Stimulated activated CD4-positive, alpha-beta T cell treated with anti-CD3 and anti-CD28 coated beads, Interleukin-2, amount 100 ng/mL, for 24 hours (primary cell): ENCODE data around the gene MINDY1.

ENCODE experiments used
- DNase-seq, 2 donors: peaks; one replicate each; pipeline ENCODE4 v3.0.0-alpha.2; 2020

MINDY1 gene

DNA sequence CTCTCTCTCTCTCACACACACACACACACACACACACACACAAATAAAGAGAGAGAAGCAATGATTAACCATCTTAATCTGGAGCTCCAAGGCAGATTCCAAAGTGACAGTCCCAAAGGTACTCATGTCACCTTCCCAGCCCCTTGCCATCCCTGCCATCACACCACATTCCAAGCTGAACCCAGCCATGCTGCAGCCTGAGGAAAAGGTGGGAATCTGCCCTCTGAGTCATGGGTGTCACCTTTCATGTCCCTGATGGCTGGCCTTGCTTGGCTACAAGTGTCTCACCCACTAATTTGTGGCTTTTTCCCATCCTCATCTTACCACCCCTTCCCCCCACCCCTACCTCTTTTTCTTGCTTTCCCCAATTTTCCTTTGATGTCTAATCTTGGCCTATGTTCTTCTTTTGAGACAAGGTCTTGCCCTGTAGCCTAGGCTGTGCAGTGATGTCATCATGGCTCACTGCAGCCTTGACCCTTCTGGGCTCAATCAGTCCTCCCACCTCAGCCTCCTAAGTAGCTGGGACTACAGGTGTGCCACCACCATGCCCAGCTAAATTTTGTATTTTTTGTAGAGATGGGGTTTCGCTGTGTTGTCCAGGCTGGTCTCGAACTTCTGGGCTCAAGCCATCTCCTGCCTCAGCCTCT, 21.4 kb downstream of the MINDY1 start:
- no peak for DNase-seq

DNA sequence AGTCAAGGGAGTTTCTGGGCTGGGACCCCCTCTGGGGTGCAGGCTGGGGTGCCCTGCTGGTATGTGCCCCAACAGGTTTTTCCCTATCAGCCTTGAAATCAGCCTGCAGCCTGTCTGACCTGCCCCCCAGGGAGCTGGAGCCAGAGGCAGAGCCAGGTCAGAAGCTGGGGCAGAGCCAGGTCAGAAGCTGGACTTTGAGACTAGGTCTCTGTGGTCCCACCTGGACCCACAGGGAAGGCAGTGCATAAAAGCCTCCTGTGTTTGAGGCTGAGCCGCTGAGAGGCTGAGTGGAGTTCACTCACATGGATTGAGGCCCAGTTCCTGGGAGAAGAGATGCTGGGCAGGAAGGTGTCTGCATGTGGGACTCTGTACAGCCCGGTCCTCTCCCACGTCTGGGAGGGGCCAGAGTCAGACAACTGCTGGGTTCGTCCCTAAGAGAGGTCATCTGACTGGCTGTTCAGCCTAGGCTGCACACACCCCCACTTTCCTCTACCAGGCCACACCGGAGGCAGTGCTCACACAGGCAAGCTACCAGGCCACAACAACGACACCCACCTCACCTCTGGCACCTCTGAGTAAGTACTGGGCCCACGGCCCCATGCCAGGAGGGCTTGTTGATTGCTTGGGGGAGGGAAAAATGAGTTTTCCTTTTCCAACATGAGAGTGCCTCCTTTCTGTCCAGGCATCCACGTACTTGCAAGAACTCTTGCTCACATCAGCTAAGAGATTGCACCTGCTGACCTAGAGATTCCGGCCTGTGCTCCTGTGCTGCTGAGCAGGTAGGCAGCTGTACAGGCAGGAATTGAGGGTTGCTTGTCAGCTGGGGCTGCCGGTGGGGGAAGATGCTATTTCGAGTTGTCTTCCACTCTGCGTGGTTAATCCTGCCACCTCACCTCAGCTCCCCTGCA, 24.6 kb downstream of the MINDY1 start, which contains the start of gene ANXA9:
ANXA9 (plus strand) TSS at position 488 of the 908 bp plus-strand sequence. CDS start 814 bp downstream, outside the sequence.
- no peak for DNase-seq

DNA sequence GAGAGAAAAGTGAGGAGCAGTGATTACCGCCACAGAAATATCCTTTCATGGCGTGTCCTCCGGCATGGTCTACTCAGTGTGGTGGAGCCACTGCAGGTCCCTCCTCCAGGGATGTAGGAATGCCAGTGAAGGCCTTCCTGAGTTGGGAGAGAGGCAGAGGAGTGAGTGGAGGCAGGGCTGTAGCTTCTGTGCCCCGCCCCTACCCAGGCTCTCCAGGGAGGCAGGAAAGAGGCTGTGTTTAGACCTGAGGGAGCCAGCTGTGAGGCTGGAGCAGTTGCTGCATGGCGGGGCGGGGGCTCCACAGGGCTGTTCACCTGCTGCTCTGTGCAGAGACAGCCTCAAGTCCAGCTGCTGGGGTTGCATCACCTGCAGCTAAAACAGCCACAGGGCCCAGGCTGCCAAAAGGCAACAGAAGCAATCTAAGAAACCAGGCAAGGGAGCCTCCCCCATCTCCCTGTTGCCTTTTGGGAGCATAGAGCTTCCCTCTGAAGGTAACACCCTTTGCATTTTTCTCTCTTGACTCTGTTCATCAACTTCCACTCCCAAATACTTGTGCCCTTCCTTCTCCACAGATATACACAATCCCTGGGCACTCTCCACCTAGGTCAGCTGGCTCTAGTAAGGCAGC, 25.4 kb downstream of the MINDY1 start:
- DNase-seq = no peak

DNA sequence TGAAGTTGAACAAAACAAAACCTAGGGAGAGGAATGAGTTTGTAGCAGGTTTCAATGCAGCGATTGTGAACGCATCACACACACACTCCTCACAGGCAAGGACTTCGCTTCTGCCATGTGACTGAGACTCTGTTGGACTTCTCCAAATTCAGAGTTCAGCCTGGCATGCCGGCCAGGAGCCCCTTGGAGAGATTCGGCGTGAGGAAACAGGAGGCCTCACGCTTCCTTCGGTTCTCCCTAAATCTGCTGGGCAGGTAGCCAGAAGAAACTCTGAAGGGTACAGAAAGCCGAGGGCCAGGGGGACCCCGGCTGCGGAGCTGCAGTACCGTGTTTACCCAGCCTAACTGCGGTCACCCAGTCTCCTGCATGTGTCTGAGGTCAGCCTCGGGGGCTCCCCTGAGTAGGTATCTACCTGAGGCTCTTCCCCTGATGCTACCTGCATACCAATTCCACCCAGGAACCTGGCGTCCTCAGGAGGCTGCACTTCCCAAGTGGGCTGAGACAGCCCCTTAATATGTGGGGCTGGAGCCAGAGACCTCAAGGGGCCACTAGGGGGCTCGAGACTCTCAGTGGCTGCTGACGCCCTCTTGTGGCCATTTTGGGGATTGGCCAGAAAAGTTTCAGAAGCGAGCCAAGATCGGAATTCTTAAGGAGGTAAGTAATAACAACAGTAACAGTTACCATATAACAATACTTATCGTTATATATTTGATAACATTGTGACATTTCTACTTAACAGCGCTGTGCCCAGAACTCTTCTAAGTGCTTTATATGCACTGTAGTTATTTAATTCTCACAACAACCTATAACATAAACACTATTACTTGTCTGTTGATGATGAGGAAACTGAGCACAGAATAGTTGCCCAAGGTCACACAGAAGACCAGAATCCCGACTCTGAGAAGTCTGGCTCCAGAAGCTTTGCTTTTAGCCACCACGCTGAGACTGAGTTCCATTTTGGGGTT, 27.3 kb downstream of the MINDY1 start:
- peak; percentile 90 to 93 for DNase-seq

DNA sequence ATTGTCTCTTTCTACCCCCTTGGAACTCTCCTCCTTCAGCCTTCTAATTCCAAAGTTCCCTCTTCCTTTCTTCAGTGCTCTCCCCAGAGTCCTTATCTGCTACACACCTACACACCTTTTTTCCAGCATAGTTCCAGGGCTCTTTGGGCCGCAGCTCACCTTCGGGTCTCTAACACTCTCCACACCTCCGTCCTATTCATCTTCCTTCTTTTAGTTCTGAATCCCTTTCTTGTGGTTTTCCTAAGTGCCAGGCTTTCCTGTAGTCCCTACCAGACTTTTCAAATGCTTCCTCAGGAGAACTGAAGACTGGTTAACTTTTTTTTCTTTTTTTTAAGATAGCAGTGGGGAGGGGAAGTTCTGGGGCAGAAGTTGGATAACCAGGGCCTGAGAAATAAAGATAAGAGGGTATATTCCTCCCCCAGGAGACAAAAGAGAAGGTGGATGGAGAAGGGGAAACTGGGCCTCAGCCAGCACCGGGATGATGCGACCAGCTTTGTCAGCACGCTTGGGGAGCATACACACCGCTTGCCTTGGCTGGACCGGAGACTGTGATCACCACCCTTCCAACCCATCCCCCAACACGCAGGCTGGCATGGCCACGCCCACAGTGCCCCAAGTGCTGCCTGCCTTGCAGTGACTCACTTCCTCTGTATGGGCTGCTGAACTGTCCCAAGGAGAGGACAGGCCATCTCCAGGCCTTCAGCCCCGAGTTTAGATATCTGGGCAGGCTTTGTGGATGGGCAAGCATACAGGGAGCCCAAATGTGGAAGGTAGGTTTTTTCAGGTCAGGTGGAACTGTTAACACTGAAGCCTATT, 29.6 kb downstream of the MINDY1 start:
- DNase-seq = peak; percentile 73 to 81

DNA sequence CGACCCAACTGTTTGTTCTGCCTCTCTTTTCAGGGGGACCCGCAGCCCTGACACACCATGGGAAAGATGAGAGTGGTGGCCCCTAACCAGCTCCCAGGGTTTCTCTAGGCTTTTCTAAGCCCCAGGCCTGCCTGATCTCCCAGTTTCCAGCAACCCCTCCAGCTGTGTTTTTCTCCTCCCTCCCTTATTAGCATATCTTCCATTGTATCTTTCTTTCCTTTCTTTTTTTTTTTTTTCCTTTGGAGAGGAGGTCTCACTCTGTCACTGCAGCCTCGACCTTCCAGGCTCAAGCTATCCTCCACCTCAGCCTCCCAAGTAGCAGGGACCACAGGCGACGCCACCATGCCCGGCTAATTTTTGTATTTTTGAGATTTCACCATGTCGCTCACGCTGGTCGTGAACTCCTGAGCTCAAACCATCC, 30.3 kb downstream of the MINDY1 start:
- no peak for DNase-seq

DNA sequence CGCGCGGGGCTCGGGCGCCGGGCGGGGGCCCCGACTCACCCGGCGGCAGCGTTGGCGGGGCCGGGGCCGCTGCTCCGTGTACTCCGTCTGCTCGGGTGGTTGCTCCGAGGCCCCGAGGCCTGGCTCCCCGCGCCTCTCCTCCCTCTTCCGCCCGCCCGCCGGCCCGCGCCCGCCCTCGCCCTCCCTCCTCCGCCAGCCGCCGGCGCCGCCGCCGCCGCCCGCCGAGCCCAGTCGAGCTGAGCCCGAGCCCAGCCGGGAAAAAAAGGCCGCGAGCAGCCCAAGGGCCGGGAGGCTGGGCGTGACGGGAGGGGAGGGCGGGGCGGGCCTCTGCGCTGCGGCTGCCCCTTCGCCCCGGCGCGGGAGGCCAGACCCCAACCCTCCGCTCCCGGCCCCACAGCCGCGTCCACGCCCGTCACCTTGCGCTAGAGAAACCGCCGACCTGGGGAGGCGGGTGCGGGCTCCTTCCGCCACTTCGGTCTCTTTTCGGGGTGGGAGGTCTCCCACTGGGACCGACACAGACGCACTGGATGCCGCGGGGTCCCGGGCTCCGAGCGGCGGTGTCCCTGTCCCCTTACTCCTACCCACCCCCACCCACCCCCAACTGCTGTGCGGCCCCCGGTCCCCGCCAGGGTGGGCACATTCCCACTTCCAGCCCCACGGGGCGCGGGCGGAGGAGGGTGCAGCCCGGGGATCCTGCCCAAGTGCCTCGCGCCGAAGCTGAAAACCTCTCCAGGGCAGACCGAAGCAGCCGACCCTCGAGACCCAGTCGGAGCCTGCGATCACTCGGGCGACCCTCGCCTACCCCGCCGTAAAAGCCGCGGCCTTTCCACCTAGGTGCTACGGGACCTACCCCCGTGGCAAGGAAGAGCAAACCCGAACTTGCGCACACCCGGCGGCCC, 31.9 kb downstream of the MINDY1 start, which contains the start of gene CERS2:
CERS2 (minus strand) TSS at position 256 of the 899 bp plus-strand sequence. CDS start 5,745 bp downstream, outside the sequence.
- peak; percentile 66 to 73 for DNase-seq

DNA sequence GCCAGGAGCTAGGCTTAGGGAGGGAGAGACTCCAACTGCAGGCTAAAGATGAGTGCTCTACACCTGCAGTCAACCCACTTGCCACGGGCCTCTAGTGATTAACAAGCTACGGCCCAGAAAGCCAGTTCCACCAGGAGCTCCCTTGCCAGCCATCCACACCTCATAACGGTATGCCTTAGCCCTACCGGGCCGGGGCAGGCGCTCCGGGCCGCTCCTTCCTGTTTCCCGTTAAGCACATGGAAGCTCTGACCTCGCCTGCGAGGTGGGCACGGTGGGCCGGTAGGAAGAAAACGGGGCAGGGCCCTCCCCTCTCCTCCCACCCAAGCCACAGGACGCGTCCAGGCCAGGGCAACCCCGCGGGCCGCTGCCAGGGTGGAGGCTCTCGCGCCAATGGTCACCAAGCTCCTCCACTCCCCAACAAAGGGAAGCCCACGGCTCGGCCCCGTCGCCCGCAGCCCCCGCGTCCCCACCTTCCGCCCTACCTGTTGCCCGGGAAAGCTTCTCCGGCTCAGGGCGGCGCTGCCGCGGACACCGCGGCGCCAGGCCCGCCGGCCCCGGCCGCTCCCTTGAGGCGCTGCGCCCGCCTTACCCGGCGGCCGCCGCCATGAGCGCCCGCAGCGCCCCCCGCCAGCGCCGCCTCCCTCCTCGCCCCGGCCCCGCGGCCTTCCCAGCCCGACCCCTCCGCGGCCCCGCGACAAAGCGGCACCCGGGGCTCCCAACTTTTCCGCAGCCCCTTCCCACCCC, 32.7 kb downstream of the MINDY1 start:
- DNase-seq = peak; percentile 49 to 55

DNA sequence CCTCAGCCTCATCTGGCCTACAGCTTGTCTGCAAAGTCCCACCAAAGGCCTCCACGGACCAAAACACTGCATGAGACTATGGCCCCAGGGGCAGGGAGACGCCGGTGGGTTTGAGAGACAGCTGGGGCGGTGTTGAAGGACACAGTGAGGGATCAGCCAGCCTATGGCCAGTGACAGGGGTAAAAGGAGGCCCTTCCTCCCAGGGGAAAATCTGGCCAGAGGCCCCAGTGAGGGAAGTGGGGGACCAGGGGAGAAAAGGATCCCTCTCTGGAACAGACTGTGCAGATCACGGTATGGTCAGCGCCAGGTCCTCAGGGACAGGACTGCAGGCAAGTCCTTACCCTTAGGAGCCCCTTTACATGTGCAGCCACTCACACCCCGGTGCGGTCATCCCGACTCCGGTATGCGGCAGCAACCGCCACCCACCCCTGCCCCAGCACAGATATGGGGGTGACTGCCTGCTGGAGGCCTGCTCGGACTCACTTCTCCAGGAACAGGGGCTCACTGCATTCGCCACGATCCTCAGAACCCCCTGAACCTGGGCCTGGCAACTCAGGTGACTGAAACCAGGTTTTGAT, 33.4 kb downstream of the MINDY1 start:
- peak; percentile 37 to 38 for DNase-seq

DNA sequence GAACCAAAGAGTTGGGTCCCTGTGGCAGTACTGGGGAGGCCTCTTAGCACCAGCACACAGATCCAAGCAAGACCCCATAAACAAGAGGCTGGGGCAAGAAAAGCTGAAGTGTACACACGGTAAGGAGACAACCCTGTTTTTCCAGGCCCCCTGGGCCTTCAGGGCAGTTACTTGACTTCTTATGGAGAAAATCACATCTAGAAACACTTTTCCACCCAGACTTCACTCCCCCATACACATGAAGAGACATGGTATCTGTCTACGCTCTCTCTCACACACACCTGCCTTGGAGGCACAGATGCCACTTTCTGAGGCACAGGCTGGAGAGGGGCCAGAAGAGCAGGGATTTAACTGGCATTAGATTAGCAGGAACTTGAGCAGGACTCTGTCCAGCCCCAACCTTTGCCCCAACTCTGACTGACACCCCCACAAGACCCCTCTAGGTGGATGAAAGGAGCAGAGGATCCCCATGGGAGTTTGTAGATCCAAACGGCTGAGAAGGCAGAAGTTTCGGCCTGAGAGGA, 34.2 kb downstream of the MINDY1 start:
- no peak for DNase-seq

DNA sequence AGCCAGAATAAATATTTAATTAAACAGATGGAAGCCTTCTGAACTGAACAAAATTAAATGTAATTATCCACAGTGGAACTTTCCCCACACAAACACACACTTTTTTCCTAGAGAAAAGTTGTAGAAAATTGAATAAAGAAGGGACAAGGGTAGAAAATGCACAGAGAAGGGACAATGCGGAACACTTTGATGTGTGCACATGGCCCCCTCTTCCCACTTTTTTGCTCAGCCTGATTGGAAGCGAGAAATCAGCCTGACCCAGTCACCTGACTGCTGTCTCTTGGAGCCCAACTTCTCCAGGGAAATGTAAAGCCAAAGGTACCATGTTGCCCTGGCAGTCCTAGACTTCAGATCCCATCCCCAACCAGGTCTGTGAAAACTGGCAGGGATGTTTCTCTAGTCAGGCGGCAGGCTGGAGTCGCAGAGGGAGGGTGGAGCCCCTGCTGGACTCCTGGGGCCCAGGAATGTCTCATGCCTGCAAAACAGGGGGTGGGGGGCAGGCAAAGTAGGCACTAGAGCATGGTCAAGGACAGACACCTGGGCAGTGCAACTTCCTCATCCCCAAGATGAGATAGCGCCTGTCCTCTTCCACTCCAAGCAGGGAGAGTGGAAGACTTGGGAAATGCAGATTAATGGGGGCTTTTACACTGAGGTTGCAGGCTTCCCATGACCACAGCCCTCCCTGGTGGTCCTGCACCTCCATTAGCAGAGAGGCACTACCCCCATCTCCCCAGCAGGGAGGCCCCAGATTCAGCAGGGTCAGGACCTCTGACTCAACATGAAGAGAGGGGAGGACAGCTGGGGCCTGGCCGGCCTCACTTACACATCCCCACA, 34.9 kb downstream of the MINDY1 start:
- DNase-seq = no peak

DNA sequence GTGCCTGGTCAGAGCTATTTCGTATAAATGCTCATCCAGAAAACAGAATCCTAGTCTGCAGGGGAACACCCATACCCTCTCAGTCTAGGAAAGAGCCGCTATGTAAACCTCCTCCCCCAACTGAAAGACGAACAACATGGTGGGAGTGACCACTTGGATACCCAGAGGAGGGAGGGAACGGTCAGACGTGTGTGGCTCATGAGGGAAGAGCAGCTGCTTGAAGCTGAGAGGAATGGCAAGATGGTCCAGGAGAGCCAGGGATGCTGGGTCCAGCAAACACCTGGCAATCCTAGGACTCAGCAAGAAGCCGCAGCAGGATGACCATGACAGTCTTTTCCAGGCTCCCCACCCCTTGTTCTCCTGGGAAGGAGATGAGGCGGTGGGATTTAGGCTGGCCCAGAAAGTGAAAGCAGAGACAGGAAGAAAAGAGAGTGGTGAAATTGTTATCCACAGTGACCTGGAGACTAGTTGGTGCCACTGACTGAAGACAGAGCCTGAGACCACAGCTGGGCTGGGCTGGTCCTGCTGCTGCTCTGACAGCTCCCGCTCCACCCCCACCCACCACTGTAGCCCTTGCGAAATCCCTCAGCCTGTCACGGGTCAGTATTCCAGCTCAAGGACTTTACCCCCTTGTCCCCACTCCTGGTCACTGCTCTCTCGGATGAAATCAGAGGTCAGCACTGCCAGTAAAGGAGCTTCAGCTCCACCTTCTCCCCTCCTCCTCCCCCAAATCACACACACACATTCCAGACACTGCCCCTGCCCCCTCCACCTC, 35.7 kb downstream of the MINDY1 start:
- no peak for DNase-seq

DNA sequence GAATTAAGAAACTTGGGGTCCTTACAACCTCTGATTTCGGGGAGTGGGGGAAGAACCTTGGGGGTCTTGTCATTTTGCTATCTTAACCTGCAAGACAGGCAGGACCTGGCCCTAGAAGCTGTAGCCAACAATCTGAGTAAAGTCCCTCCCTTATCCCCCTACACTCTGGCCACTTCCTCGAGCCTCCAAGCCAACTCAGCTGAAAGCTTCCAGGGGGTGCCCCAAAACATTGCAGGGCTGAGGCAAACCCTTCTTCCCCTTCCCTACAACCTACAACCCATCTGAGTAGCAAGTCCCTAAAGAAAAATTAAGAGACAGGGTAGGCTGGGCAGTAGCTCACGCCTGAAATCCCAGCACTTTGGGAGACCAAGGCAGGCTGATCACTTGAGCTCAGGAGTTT, 37.1 kb downstream of the MINDY1 start:
- no peak for DNase-seq

DNA sequence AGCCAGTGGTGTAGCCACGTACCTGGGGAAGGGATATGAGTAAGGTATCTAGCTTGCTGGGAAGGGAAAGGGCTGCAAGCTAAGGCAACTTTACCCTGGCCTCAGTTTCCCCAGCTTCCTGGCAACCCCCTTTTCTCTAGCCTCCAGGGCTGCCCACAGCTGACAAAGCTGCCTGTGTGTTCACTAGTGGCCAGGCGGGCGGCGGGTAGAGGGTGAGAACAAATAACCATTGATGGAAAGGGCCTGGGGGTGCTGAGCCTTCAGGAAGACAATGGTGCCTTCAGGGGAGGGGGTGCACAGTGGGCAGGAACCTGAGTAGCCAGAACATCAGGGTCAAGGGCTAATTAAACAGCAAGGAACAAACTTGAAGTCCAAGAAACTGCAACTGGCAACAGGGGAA, 38.2 kb downstream of the MINDY1 start:
- no peak for DNase-seq

DNA sequence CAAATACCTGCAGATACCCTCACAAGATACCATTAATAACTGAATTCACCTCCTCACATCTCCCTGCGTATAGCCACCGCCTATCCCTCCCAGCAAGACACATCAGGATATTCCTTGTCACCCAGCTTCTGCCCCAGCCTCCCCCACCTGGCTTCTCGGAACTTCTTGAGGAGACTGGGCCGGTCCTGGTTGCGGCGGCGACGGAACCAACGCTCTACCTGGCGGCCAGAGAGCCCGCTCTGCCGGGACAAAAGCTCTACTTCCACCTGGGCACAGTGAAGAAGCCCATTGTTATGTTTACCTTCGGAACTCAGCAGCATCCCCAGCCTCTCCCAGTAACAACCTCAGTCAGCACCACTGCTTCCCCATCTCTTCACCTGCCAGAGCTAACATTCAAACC, 38.8 kb downstream of the MINDY1 start:
- DNase-seq = no peak

DNA sequence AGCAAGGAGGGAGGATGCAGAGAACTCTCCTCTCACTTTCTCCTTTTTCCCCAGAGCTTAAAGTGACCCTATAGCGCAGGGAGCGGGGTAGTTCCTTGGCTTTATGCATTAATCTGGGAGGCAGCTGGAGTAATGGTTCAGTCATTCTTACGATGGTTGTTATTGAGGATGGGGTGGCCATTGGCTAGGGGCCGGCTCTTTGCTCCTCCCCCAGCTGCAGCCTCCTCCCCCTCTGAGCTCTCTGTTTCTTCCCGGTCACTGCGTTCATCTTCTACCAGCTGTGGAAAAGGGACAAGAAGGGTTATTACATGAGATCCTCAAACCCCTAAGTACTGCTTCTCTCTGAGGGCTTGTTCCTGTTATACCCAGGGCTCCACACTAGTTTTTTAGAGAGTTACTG, 40.7 kb downstream of the MINDY1 start:
- DNase-seq = no peak

DNA sequence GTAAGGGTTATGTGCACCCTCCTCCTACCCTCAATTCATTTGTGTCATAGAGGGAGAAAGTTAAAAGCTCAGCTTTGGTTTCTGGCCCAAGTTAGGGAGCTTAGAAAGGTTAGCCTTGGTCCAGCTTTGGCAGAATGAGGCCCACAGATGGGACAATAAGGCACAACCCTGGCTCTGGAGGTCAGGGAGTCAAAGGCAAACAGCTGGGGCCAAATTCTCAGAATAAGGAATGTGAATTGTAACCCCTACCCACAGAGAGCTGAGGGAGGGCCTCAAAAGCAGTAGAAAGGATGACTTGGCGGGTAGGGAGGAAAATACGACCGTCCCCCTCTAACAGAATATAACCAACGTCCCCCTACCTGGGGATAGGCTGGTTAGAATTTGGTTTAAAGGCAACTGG, 41.1 kb downstream of the MINDY1 start:
- DNase-seq = no peak
